Fibroblast of lung (primary cell): Measurements from ENCODE around the gene GGT6. TPM values are rescaled to one million over a fixed set of nuclear protein-coding genes. Genes with fewer than 3 reads are reported as not detected.

Experiments
- DNase-seq, 2 donors: peaks; one replicate each; pipeline versions ENCODE4 v3.0.0 to v3.0.0-alpha.2; 2010; ENCODE audit warnings: low read depth in 2 of 2
- H2AFZ ChIP-seq: 2 replicates; pipeline ENCODE4 v1.5.1; 2012; ENCODE audit warnings: low read length, control low read depth, inconsistent platforms
- H3K27ac ChIP-seq: 2 replicates; pipeline ENCODE4 v1.5.1; 2011; ENCODE audit warnings: low read length, control low read depth; ENCODE audit not compliant: insufficient read depth
- H3K27me3 ChIP-seq: 2 replicates; pipeline ENCODE4 v1.5.1; 2011; ENCODE audit warnings: mild to moderate bottlenecking, low read length; ENCODE audit not compliant: control insufficient read depth, insufficient read depth
- H3K36me3 ChIP-seq: 2 replicates; pipeline ENCODE4 v1.5.1; 2011; ENCODE audit warnings: low read length; ENCODE audit not compliant: control insufficient read depth, insufficient read depth
- H3K4me1 ChIP-seq: 2 replicates; pipeline ENCODE4 v1.5.1; 2011; ENCODE audit warnings: low read length; ENCODE audit not compliant: control insufficient read depth, insufficient read depth; ENCODE audit errors: extremely low read depth
- H3K4me2 ChIP-seq: 2 replicates; pipeline ENCODE4 v1.5.1; 2011; ENCODE audit warnings: low read length, control low read depth; ENCODE audit not compliant: insufficient read depth; ENCODE audit errors: extremely low read depth
- H3K4me3 ChIP-seq, 4 experiments: fragments of 200-600 bp in 1 of 4; sonication (generic) in 1 of 4; replicated peaks in 1 of 4; 2 replicates each; pipeline ENCODE4 v1.5.1; 2011 to 2016; ENCODE audit warnings: low read length in 4 of 4, low read depth in 3 of 4, mild to moderate bottlenecking in 3 of 4, control low read depth in 2 of 4, inconsistent platforms in 1 of 4, mixed read lengths in 1 of 4; ENCODE audit not compliant: insufficient read depth in 1 of 4; ENCODE audit errors: control extremely low read depth in 1 of 4
- H3K79me2 ChIP-seq: 2 replicates; pipeline ENCODE4 v1.5.1; 2012; ENCODE audit warnings: mild to moderate bottlenecking, low read length, inconsistent platforms; ENCODE audit not compliant: control insufficient read depth, insufficient read depth
- H3K9ac ChIP-seq: 2 replicates; pipeline ENCODE4 v1.5.1; 2011; ENCODE audit warnings: mild to moderate bottlenecking, low read length, control low read depth; ENCODE audit not compliant: insufficient read depth
- H3K9me3 ChIP-seq: 2 replicates; pipeline ENCODE4 v1.5.1; 2012; ENCODE audit warnings: low read depth, low read length; ENCODE audit not compliant: control insufficient read depth, insufficient read depth
- H4K20me1 ChIP-seq: 2 replicates; pipeline ENCODE4 v1.5.1; 2011; ENCODE audit warnings: low read length; ENCODE audit not compliant: control insufficient read depth, insufficient read depth; ENCODE audit errors: extremely low read depth
- CTCF ChIP-seq, 2 donors: IDR thresholded peaks in 1 of 2; conservative IDR thresholded peaks in 1 of 2; 1 replicate in 1 of 2; 2 replicates in 1 of 2; pipeline ENCODE4 v1.5.1; 2011 to 2012; ENCODE audit warnings: low read length in 2 of 2, control low read depth in 1 of 2, inconsistent platforms in 1 of 2, low read depth in 1 of 2, mild to moderate bottlenecking in 1 of 2
- EZH2 ChIP-seq: IDR thresholded peaks from 2 replicates; pipeline ENCODE4 v1.5.1; 2012; ENCODE audit warnings: low read length, control low read depth, mild to moderate bottlenecking; ENCODE audit errors: missing control alignments
- polyA plus RNA-seq, 2 donors: library from polyadenylated mRNA; depleted of rRNA in 1 of 2; stranded (reverse) in 1 of 2; unstranded in 1 of 2; fragments of >200 nt; gene quantifications; 2 replicates each; pipeline ENCODE4 v1.2.1, GENCODE V29; 2011 to 2012; ENCODE audit warnings: missing spikeins in 1 of 2
- total RNA-seq: library from RNA; depleted of rRNA; stranded (reverse); fragments of >200 nt; gene quantifications from 2 replicates; pipeline ENCODE4 v1.2.1, GENCODE V29; 2014

Gene GGT6
- total and polyA plus RNA-seq, 2 donors (not counting 1 experiment from before 2014, with no cell fraction given) = not detected

- H3K4me3 ChIP-seq = no peak overlapping the region
- no peaks in the 10 kb centered on the region for H3K9me3 ChIP-seq
- H3K79me2 ChIP-seq = no peaks in the 10 kb centered on the region
- no peak overlapping the region for H2AFZ ChIP-seq
- DNase-seq = no peak
- no peaks in the 10 kb centered on the region for H3K4me1 ChIP-seq
- H3K27ac ChIP-seq = no peak overlapping the region
- no peak overlapping the region for H3K4me2 ChIP-seq
- no peak overlapping the region for H3K9ac ChIP-seq
- no peaks in the 10 kb centered on the region for H3K36me3 ChIP-seq
- TF ChIP-seq EZH2 (no peak), CTCF (conservative IDR thresholded peaks at IDR 0.05 in 1 of 2, IDR thresholded peaks at IDR 0.05 in 1 of 2; ENCODE audit: low read depth in 1 of 2, low read length in 2 of 2) (no peak)
- H3K27me3 ChIP-seq = no peaks in the 10 kb centered on the region
- no peaks in the 10 kb centered on the region for H4K20me1 ChIP-seq
Measured at GRCh38 chr17:4511199-4511932, 49.0 kb downstream of the GGT6 start.

- DNase-seq = no peak
- Histone ChIP-seq H3K36me3 (no peaks in the 10 kb centered on the region), H3K9me3 (no peaks in the 10 kb centered on the region), H3K4me3 (no peak overlapping the region), H3K9ac (no peak overlapping the region), H3K27ac (no peak overlapping the region), H4K20me1 (no peaks in the 10 kb centered on the region), H2AFZ (no peak overlapping the region), H3K4me1 (no peaks in the 10 kb centered on the region), H3K79me2 (no peaks in the 10 kb centered on the region), H3K27me3 (no peaks in the 10 kb centered on the region), H3K4me2 (no peak overlapping the region)
- TF ChIP-seq EZH2 (no peak), CTCF (conservative IDR thresholded peaks at IDR 0.05 in 1 of 2, IDR thresholded peaks at IDR 0.05 in 1 of 2; ENCODE audit: low read depth in 1 of 2, low read length in 2 of 2) (no peak)
Measured at GRCh38 chr17:4510618-4510941, 49.8 kb downstream of the GGT6 start.

GRCh38 chr17:4509923-4510617 lies 50.3 kb downstream of the GGT6 start:
- no peaks in the 10 kb centered on the region for H3K4me1 ChIP-seq
- no peak overlapping the region for H3K4me2 ChIP-seq
- no peak overlapping the region for H3K27ac ChIP-seq
- H3K9ac ChIP-seq = no peak overlapping the region
- TF ChIP-seq EZH2 (no peak), CTCF (conservative IDR thresholded peaks at IDR 0.05 in 1 of 2, IDR thresholded peaks at IDR 0.05 in 1 of 2; ENCODE audit: low read depth in 1 of 2, low read length in 2 of 2) (no peak)
- no peak for DNase-seq
- H3K36me3 ChIP-seq = no peaks in the 10 kb centered on the region
- no peaks in the 10 kb centered on the region for H3K79me2 ChIP-seq
- no peak overlapping the region for H3K4me3 ChIP-seq
- no peaks in the 10 kb centered on the region for H4K20me1 ChIP-seq
- no peaks in the 10 kb centered on the region for H3K27me3 ChIP-seq
- H3K9me3 ChIP-seq = no peaks in the 10 kb centered on the region
- no peak overlapping the region for H2AFZ ChIP-seq
